OCI-LY1 (cell line): ENCODE measurements around the gene RABEP1.
"Not testable (repeated sequence)": the region's sequence is repeated elsewhere in the genome, so short reads cannot be mapped to it uniquely, and the experiment has no call there.

Experiments
- H2AFZ ChIP-seq: fragments of 200-600 bp; sonication (generic), shearing (Covaris generic); 2 replicates; pipeline ENCODE4 v1.6.0; 2014; ENCODE audit warnings: antibody characterized with exemption, mild to moderate bottlenecking, low read length
- H3F3A ChIP-seq: fragments of 200-600 bp; sonication (generic), shearing (Covaris generic); 2 replicates; pipeline ENCODE4 v1.6.0; 2014; ENCODE audit warnings: mild to moderate bottlenecking, antibody characterized with exemption, low read length, moderate library complexity; ENCODE audit not compliant: insufficient read depth
- H3K27ac ChIP-seq: fragments of 200-600 bp; sonication (generic); 2 replicates; pipeline ENCODE4 v1.5.1; 2014; ENCODE audit warnings: low read length, mixed run types, mild to moderate bottlenecking, low read depth; ENCODE audit not compliant: poor library complexity, severe bottlenecking
- H3K27me3 ChIP-seq: fragments of 200-600 bp; sonication (generic); 2 replicates; pipeline ENCODE4 v1.6.0; 2014; ENCODE audit warnings: antibody characterized with exemption, mild to moderate bottlenecking, low read length, moderate library complexity; ENCODE audit not compliant: insufficient read depth
- H3K36me3 ChIP-seq: fragments of 200-600 bp; sonication (generic); 2 replicates; pipeline ENCODE4 v1.6.1; 2014; ENCODE audit warnings: mild to moderate bottlenecking, antibody characterized with exemption, low read length, moderate library complexity, mixed read lengths; ENCODE audit not compliant: insufficient read depth
- H3K4me1 ChIP-seq: fragments of 200-600 bp; sonication (generic); 2 replicates; pipeline ENCODE4 v1.5.1; 2014; ENCODE audit warnings: mild to moderate bottlenecking, low read length, moderate library complexity; ENCODE audit not compliant: insufficient read depth, severe bottlenecking
- H3K4me2 ChIP-seq: fragments of 200-600 bp; sonication (generic), shearing (Covaris generic); 2 replicates; pipeline ENCODE4 v1.6.1; 2014; ENCODE audit warnings: low read length
- H3K4me3 ChIP-seq: fragments of 200-600 bp; sonication (generic); 2 replicates; pipeline ENCODE4 v1.5.1; 2014; ENCODE audit warnings: low read length, low read depth, mild to moderate bottlenecking, mixed read lengths; ENCODE audit not compliant: poor library complexity, severe bottlenecking
- H3K79me2 ChIP-seq: fragments of 200-600 bp; shearing (Covaris generic); 2 replicates; pipeline ENCODE4 v1.6.1; 2016; ENCODE audit warnings: mixed run types, low read length, mixed read lengths; ENCODE audit not compliant: insufficient read depth
- H3K9ac ChIP-seq: fragments of 200-600 bp; sonication (generic), shearing (Covaris generic); 2 replicates; pipeline ENCODE4 v1.6.1; 2014; ENCODE audit warnings: mild to moderate bottlenecking, low read length, mixed read lengths
- H3K9me2 ChIP-seq: fragments of 200-600 bp; sonication (generic), shearing (Covaris generic); 2 replicates; pipeline ENCODE4 v1.6.1; 2014; ENCODE audit warnings: low read depth, mild to moderate bottlenecking, low read length, mixed read lengths
- H3K9me3 ChIP-seq: fragments of 200-600 bp; shearing (Covaris generic); 2 replicates; pipeline ENCODE4 v1.6.1; 2014; ENCODE audit warnings: low read length, mixed read lengths
- H4K20me1 ChIP-seq: fragments of 200-600 bp; sonication (generic), shearing (Covaris generic); 2 replicates; pipeline ENCODE4 v1.6.0; 2016; ENCODE audit warnings: mild to moderate bottlenecking, low read length; ENCODE audit not compliant: insufficient read depth
- CTCF ChIP-seq: fragments of 200-600 bp; sonication (generic), shearing (Covaris generic); IDR thresholded peaks from 2 replicates; pipeline ENCODE4 v1.5.1; 2017; ENCODE audit warnings: mild to moderate bottlenecking, antibody characterized with exemption, low read length, moderate library complexity, mixed read lengths
- EZH2 ChIP-seq: fragments of 200-600 bp; sonication (generic), shearing (Covaris generic); IDR thresholded peaks from 2 replicates; pipeline ENCODE4 v1.8.0; 2017; ENCODE audit warnings: borderline replicate concordance, mixed run types, mild to moderate bottlenecking, antibody characterized with exemption, low read length, moderate library complexity, mixed read lengths

The RABEP1 gene

DNA sequence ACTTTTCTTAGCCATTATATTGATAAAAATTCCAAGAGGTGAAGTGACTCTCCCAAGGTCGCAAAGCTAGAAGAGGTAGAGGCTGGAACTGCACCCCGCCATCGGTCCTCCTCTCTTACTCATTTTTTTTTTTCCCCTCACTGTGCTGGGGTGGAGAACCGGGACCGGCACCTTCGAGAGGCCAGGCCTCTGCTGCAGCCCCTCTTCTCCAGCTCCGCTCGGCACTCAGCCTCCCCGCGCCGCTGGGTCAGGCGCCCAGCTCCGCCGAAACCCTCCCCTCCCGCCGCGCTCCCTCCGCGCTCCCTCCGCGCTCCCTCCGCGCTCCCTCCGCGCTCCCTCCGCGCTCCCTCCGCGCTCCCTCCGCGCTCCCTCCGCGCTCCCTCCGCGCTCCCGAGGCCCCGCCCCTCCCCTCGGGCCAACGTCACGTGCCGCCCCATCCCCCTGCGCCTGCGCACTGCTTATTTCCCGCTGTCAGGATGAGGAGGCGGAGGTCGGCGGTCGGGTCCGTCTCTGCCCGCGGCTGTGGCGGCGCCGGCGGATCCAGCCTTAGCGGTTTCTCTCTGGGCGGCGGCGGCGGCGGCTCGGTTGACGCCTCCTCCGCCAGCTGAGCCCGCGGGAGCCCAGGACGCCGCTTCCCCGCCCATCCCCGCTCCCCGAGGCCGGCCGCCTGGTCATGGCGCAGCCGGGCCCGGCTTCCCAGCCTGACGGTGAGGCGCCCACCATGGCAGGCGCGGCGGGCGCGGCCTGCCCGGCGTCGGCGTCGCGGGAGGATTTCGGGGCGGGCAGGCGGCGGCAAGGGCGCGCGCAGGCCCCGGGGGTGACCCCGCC is at the start of gene RABEP1:
TSS of gene RABEP1 (plus strand) at position 471 of the 828 bp plus-strand sequence. CDS start at position 674, 203 bp downstream.
- peak within 1 kb of the TSS; percentile 98; the same call in 1 of the 2 replicates for H2AFZ ChIP-seq
- H3K9me3 ChIP-seq: no peaks in the 10 kb centered on the region
- H3F3A ChIP-seq: no peaks in the 10 kb centered on the region
- peaks cover 46% of the 10 kb centered on the region for H3K4me1 ChIP-seq
- no peaks in the 10 kb centered on the region for H4K20me1 ChIP-seq
- peak within 1 kb of the TSS; percentile 96 for H3K9ac ChIP-seq
- H3K4me2 ChIP-seq: peak within 1 kb of the TSS; percentile 97
- no peaks in the 10 kb centered on the region for H3K27me3 ChIP-seq
- H3K9me2 ChIP-seq: no peaks in the 10 kb centered on the region
- H3K4me3 ChIP-seq: peak within 1 kb of the TSS; percentile 75
- peak within 1 kb of the TSS; percentile 15 for H3K27ac ChIP-seq
- peaks cover 44% of the 10 kb centered on the region for H3K79me2 ChIP-seq
- TF ChIP-seq EZH2 (no peak), CTCF (peak; percentile 9; the same call in 1 of the 2 replicates)
- peaks cover 14% of the 10 kb centered on the region for H3K36me3 ChIP-seq

DNA sequence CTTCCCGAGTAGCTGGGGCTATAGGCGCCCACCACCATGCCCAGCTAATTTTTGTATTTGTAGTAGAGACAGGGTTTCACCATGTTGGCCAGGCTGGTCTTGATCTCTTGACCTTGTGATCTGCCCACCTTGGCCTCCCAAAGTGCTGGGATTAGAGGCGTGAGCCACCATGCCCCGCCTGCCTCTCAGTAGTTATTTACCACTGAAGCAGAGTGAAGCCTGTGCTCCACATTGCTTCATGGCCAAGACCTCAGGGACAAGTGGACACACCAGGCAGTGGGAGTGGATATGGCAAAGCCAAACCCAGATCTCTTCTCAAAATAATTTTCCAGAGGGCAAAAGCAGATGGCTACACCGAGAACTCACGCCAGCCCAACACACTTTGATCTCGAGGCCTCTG is 48.6 kb upstream of the RABEP1 start:
- H3K4me2 ChIP-seq, H2AFZ ChIP-seq, H3K9me2 ChIP-seq, H3F3A ChIP-seq, H4K20me1 ChIP-seq, H3K79me2 ChIP-seq, H3K9ac ChIP-seq, H3K27me3 ChIP-seq, H3K36me3 ChIP-seq, H3K4me3 ChIP-seq, H3K9me3 ChIP-seq: not testable (repeated sequence)
- H3K27ac ChIP-seq: peak overlapping the region; percentile 84
- H3K4me1 ChIP-seq: peaks cover 54% of the 10 kb centered on the region

GRCh38 chr17:5234645-5235576 is 47.2 kb upstream of the RABEP1 start, which contains the start of gene SCIMP:
Gene SCIMP, minus strand, starts transcription at chr17:5234860. Its CDS starts 105 bp downstream, at chr17:5234755.
- no peaks in the 10 kb centered on the region for H3K9me3 ChIP-seq
- no peak within 1 kb of the TSS for H2AFZ ChIP-seq
- H4K20me1 ChIP-seq: no peaks in the 10 kb centered on the region
- H3K27me3 ChIP-seq: no peaks in the 10 kb centered on the region
- TF ChIP-seq CTCF: no peak
- no peak for TF ChIP-seq EZH2
- peak within 1 kb of the TSS; percentile 55 for H3K4me2 ChIP-seq
- H3K36me3 ChIP-seq: no peaks in the 10 kb centered on the region
- peak within 1 kb of the TSS; percentile 14 for H3K4me3 ChIP-seq
- no peaks in the 10 kb centered on the region for H3K9me2 ChIP-seq
- H3K9ac ChIP-seq: peak within 1 kb of the TSS; percentile 58
- H3K4me1 ChIP-seq: peaks cover 53% of the 10 kb centered on the region
- no peaks in the 10 kb centered on the region for H3K79me2 ChIP-seq
- no peaks in the 10 kb centered on the region for H3F3A ChIP-seq
- H3K27ac ChIP-seq: peak within 1 kb of the TSS; percentile 84
